Gastrocnemius medialis (tissue), 4 donors: ENCODE data around the gene DNAH17. TPM values are rescaled to one million over a fixed set of nuclear protein-coding genes. Genes with fewer than 3 reads are reported as not detected.
"Not testable (repeated sequence)": the region's sequence is repeated elsewhere in the genome, so short reads cannot be mapped to it uniquely, and the experiment has no call there.

ENCODE experiments used
- ATAC-seq, 2 donors: fragments of 150-250 bp; one replicate each; pipeline ENCODE4 v1.9.1; 2016
- DNase-seq, 2 donors: peaks; one replicate each; pipeline ENCODE4 v3.0.0-alpha.2; 2019
- H3K27ac ChIP-seq, 4 donors: fragments of 200-600 bp; sonication (generic); 1 replicate in 1 of 4; 2 replicates in 3 of 4; pipeline ENCODE4 v1.5.1; 2016 to 2018; ENCODE audit warnings: mild to moderate bottlenecking in 2 of 4, moderate library complexity in 1 of 4
- H3K27me3 ChIP-seq, 3 donors: fragments of 200-600 bp; sonication (generic) in 2 of 3; 1 replicate in 1 of 3; 2 replicates in 2 of 3; pipeline versions ENCODE4 v1.5.1 to v1.6.0; 2016 to 2019; ENCODE audit warnings: mild to moderate bottlenecking in 1 of 3, moderate library complexity in 1 of 3
- H3K36me3 ChIP-seq, 2 donors: fragments of 200-600 bp; sonication (generic) in 1 of 2; one replicate each; pipeline ENCODE4 v1.5.1; 2017 to 2018
- H3K4me1 ChIP-seq, 2 donors: fragments of 200-600 bp; sonication (generic) in 1 of 2; one replicate each; pipeline ENCODE4 v1.5.1; 2016 to 2017; ENCODE audit warnings: mild to moderate bottlenecking in 2 of 2
- H3K4me3 ChIP-seq, 4 donors: fragments of 200-600 bp; sonication (generic) in 3 of 4; 1 replicate in 1 of 4; 2 replicates in 3 of 4; pipeline ENCODE4 v1.5.1; 2016 to 2019; ENCODE audit warnings: mild to moderate bottlenecking in 2 of 4
- H3K9me3 ChIP-seq, 3 donors: fragments of 200-600 bp; sonication (generic) in 2 of 3; 1 replicate in 1 of 3; 2 replicates in 2 of 3; pipeline ENCODE4 v1.5.1; 2016 to 2019
- POLR2A ChIP-seq, 2 donors: fragments of 450-650 bp; IDR thresholded peaks; one replicate each; pipeline ENCODE4 v1.6.1; 2017; ENCODE audit warnings: antibody characterized with exemption in 2 of 2, mild to moderate bottlenecking in 2 of 2, moderate library complexity in 2 of 2
- in situ Hi-C, 4 donors: fragments of 200-750 bp; cut with MboI; loops; one replicate each; pipeline versions ENCODE4 v1.15.0 to v1.8.0; 2017; ENCODE audit warnings: low sequenced_read_pairs in 4 of 4
- intact Hi-C: fragments of 100-400 bp; cut with DNase I; formaldehyde crosslinking; loops from one replicate; pipeline ENCODE4 v1.15.1; 2023; ENCODE audit warnings: low total_unique reads
- total RNA-seq, 4 donors: library from RNA; depleted of rRNA; stranded (reverse); fragments of >200 nt; gene quantifications; one replicate each; pipeline versions ENCODE4 v1.1.0 to v1.2.3, GENCODE V29; 2016
- TF ChIP-seq, protein P1 (sequence below), 5 experiments: fragments of 450-650 bp in 3 of 5; fragments of 200-600 bp in 2 of 5; sonication (generic) in 2 of 5; IDR thresholded peaks in 4 of 5; conservative IDR thresholded peaks in 1 of 5; 1 replicate in 4 of 5; 2 replicates in 1 of 5; pipeline ENCODE4 v1.5.1; 2016 to 2019; ENCODE audit warnings: antibody characterized with exemption in 5 of 5, mild to moderate bottlenecking in 3 of 5, moderate library complexity in 3 of 5

The DNAH17 gene
- total RNA-seq, 4 donors from 2014 or later, result 0.56 TPM; not detected in 3

DNA sequence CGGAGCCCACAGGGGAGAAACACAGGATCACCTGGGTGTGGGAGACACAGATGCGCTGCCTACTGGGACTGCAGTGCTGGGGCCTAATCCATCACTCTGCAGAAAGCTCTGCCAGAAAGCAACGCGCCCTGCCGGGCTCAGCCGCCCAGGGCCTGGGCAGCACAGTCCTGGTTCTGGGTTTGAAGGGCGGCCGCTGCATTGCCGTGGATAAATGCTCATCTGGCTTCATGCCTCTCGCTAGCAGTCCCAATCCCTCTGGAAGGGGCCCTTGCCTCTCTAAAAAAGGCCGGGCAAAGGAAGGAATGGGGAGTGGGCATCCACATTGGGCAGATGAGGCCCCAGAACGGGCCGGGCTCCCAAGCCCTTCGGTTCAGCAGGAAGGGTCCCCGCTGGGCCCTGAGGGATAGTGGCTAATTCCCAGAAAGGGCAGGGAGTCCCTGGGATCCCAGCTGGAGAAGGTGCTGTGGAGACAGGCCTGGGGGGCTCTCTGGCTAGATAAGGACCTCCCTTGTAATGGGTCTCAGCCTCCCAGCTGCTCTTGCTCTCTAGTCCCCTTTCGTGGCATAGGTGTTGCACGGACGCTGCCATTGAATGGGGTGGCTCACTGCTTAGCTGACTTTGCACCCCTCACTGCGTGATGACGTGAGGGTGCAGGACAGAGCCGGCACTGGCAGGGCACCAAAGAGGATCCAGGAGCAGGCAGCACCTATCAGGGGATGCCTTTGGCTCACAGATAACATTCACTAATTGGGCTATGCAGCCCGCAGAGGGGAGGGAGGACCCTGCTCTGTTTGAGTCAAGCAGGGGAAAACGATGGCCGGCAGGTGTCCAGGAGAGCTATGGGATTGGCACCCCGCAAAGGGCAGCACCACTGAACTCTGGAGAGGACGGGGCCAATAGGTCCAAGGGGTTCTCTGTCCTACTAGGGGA, 110.1 kb downstream of the DNAH17 start:
- no peaks in the 10 kb centered on the region for H3K27me3 ChIP-seq
- H3K27ac ChIP-seq, result no peak overlapping the region
- TF ChIP-seq, protein P1, sequence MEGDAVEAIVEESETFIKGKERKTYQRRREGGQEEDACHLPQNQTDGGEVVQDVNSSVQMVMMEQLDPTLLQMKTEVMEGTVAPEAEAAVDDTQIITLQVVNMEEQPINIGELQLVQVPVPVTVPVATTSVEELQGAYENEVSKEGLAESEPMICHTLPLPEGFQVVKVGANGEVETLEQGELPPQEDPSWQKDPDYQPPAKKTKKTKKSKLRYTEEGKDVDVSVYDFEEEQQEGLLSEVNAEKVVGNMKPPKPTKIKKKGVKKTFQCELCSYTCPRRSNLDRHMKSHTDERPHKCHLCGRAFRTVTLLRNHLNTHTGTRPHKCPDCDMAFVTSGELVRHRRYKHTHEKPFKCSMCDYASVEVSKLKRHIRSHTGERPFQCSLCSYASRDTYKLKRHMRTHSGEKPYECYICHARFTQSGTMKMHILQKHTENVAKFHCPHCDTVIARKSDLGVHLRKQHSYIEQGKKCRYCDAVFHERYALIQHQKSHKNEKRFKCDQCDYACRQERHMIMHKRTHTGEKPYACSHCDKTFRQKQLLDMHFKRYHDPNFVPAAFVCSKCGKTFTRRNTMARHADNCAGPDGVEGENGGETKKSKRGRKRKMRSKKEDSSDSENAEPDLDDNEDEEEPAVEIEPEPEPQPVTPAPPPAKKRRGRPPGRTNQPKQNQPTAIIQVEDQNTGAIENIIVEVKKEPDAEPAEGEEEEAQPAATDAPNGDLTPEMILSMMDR (IDR thresholded peaks at IDR 0.05 in 4 of 5, conservative IDR thresholded peaks at IDR 0.05 in 1 of 5), result no peak
- no peak for TF ChIP-seq POLR2A (IDR thresholded peaks at IDR 0.05)
- ATAC-seq (no peak), DNase-seq (no peak)
- no peaks in the 10 kb centered on the region for H3K9me3 ChIP-seq
- intact Hi-C loops (no loop called here), in situ Hi-C loops (no loop called here)
- H3K4me3 ChIP-seq, result no peak overlapping the region
- no peaks in the 10 kb centered on the region for H3K36me3 ChIP-seq
- no peaks in the 10 kb centered on the region for H3K4me1 ChIP-seq

DNA sequence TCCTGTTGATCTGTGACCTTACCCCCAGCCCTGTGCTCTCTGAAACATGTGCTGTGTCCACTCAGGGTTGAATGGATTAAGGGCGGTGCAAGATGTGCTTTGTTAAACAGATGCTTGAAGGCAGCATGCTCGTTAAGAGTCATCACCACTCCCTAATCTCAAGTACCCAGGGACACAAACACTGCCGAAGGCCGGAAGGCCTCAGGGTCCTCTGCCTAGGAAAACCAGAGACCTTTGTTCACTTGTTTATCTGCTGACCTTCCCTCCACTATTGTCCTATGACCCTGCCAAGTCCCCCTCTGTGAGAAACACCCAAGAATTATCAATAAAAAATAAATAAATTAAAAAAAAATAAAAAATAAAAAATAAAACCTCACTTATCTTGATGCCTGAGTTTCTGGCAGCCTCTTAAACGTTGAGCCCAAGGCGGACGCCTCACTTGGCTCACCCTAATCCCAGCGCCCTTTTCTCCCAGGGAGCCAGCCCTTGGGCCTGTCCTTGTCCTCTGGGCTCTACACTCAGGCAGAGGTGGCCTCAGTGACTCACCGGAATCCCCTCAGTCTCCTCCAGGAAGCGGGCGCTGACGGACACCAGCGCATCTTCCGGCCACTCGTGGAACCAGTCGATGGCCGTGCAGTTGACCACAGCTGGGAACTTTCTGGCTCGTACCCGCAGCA, 110.9 kb downstream of the DNAH17 start:
- ATAC-seq, DNase-seq, H3K9me3 ChIP-seq, H3K36me3 ChIP-seq, in situ Hi-C loops, H3K4me1 ChIP-seq, H3K4me3 ChIP-seq, H3K27ac ChIP-seq, intact Hi-C loops, H3K27me3 ChIP-seq: not testable (repeated sequence)

DNA sequence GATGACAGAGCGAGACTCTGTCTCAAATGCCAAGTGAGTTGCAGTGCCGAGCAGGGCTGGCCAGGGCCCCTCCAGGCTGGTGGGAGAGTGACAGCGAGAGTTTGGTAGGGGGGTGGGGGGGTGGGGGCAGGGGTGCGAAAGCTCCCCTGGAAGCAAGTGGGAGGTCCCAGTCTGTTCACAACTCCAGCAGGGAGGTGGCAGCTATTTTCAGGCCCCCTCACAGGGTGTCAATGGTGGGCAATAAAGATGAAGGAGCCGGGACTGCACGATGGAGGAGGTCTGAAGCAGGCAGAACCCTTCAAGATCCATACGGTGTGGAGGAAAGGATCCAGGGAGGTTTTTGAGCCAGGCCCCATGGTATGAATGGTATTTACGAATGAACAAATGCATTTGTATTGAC, 115.0 kb downstream of the DNAH17 start:
- Histone ChIP-seq H3K27ac (no peak overlapping the region), H3K27me3 (no peaks in the 10 kb centered on the region), H3K9me3 (no peaks in the 10 kb centered on the region), H3K4me3 (no peak overlapping the region), H3K36me3 (no peaks in the 10 kb centered on the region), H3K4me1 (no peaks in the 10 kb centered on the region)
- in situ Hi-C loops, result no loop called here
- intact Hi-C loops, result no loop called here
- no peak for DNase-seq
- TF ChIP-seq, protein P1 (IDR thresholded peaks at IDR 0.05 in 4 of 5, conservative IDR thresholded peaks at IDR 0.05 in 1 of 5), result no peak
- ATAC-seq, result no peak

DNA sequence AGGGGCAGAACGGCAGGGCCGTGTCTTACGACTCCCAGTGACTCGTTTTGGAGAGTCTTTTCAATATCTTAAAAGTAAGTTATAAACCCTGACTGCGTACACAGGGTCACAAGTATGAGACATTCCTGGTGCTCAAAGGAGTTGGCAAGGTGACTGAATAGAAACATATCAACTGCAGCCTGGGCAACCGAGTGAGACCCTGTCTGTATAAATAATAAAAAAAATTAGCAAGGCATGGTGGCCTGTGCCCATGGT, 115.5 kb downstream of the DNAH17 start:
- H3K4me1 ChIP-seq, result no peaks in the 10 kb centered on the region
- H3K27me3 ChIP-seq, result no peaks in the 10 kb centered on the region
- no peak for TF ChIP-seq POLR2A (IDR thresholded peaks at IDR 0.05)
- DNase-seq, result no peak
- H3K9me3 ChIP-seq, result no peaks in the 10 kb centered on the region
- intact Hi-C loops, result no loop called here
- in situ Hi-C loops, result no loop called here
- H3K27ac ChIP-seq, result no peak overlapping the region
- H3K4me3 ChIP-seq, result no peak overlapping the region
- ATAC-seq, result no peak
- no peaks in the 10 kb centered on the region for H3K36me3 ChIP-seq

DNA sequence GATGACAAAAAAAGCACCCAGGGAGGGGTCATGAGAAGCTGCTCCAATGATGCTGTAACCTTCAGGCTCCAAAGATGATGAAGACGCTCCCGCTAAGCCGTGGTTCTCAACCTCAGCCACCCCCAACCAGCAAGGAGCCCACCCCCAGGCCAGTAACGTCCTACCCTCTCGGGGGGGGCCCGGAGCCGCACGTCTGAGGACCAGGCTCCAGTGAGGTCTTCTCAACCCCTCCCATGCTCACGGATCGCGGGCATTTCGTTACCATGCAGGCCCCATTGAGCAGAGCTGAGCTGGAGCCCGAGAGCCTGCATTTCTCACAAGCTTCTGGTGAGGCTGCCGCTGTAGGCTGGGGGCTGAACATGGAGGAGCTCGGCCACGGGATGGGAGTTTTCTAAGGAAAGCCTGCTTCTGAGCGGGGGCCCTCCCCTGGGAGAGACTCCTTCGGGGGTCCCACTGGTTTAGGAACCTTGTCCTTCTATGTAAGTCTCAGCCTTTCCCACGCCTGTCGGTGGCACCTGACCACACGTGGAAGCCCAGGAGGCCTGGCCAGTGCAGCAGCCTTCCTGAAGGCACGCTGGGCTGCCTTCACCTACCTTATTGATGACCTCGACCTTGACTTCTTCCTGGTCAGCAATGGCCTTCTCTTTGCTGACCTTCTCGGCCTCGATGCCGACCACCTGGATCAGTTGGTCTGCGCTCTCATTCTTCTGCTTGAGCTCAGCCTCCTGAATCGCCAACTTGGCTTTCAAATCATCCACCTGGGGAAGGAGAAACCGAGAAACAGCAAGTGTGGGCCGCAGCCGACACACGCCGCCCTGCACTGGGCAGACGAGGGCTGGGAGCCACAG, 116.0 kb downstream of the DNAH17 start:
- DNase-seq (no peak), ATAC-seq (no peak)
- TF ChIP-seq, protein P1 (IDR thresholded peaks at IDR 0.05 in 4 of 5, conservative IDR thresholded peaks at IDR 0.05 in 1 of 5), result no peak
- no peak for TF ChIP-seq POLR2A (IDR thresholded peaks at IDR 0.05)
- H3K27ac ChIP-seq, result no peak overlapping the region
- H3K9me3 ChIP-seq, result no peaks in the 10 kb centered on the region
- in situ Hi-C loops (no loop called here), intact Hi-C loops (no loop called here)
- H3K36me3 ChIP-seq, result no peaks in the 10 kb centered on the region
- H3K4me1 ChIP-seq, result no peaks in the 10 kb centered on the region
- H3K27me3 ChIP-seq, result no peaks in the 10 kb centered on the region
- no peak overlapping the region for H3K4me3 ChIP-seq
